Lower leg skin (tissue), 3 donors: ENCODE results near the gene DCP1B.

Experiments
- CTCF ChIP-seq, 3 donors: fragments of 450-650 bp; IDR thresholded peaks; one replicate each; pipeline ENCODE4 v1.5.1; 2016; ENCODE audit warnings: antibody characterized with exemption in 3 of 3, mild to moderate bottlenecking in 3 of 3, moderate library complexity in 2 of 3
- POLR2A ChIP-seq, 2 donors: fragments of 450-650 bp; IDR thresholded peaks; one replicate each; pipeline ENCODE4 v1.6.1; 2016 to 2017; ENCODE audit warnings: antibody characterized with exemption in 2 of 2, mild to moderate bottlenecking in 1 of 2, moderate library complexity in 1 of 2

GRCh38 chr12:1912580-1913376, 91.5 kb downstream of the DCP1B start:
- TF ChIP-seq CTCF (IDR thresholded peaks at IDR 0.05) (no peak), POLR2A (IDR thresholded peaks at IDR 0.05) (no peak)
